Measurements from ENCODE around the gene TTLL3.
A peak's percentile ranks its signal among the peaks of the same experiment; 100 is the strongest.

Gene TTLL3

DNA sequence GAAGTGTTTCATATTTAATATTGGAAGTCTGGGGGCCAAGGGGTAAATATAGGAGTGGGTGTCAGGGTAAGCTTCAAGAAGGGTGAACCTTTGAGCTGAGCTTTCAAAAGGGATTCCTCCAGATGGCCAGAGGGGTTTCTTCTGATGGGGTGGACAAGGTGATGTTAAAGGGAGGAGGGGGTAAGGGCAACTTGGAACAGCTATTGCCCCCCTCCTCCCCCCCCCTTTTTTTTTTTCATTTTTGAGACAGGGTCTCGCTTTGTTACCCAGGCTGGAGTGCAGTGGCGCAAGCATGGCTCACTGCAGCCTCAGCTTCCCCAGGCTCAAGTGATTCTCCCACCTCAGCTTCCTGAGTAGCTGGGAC, 2.1 kb upstream of the TTLL3 start:
- no peak for DNase-seq

DNA sequence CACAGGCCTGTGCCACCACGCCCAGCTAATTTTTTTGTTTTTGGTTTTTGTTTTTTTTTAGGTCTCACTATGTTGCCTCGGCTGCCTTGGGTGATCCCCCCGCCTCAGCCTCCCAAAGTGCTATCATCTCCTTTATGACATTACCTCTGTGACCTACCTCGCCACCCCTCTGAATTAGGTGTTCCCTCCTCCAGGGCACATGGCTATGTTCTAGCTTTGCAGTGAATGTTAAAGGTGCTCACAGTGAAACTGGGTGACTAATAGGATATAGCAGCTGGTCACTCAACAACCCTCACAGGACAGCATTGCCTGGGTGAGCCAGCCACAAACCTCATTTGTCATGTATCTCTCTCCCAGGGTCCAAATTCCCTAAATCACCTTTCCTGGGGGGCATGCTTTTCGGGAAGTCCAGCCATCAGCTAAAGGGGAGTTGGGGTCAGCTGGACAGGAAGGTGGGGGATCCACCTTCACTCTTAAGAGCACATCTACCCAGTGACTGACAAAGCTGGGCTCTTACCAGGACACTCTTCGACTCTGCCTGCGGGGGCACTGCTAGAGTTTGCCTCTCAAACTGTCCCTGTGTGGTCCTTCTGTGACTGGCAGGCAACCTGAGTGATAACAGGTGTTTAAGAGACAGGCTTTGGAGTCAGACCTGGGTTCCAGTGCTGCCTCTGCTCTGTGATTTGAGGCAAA, 1.6 kb upstream of the TTLL3 start:
- DNase-seq: peak; percentile 69

DNA sequence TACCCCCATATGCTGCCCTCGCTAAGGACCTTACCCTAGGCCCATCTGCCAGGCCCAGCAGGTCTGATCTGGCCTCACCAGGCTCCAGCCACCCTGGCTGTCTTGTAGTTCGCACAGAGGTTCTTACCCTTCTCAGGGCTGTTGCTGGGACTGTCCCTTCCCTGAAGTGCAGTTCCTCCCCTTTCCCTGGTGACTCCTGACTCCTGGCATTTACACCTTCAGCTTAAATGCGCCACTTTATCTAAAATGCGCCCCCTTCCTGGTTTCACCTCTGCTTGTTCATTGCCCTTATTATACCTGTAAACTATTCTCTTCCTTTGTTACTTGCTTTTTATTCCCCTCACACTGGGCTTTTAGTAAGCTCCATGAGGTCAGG, 835 bp upstream of the TTLL3 start:
- DNase-seq: no peak

DNA sequence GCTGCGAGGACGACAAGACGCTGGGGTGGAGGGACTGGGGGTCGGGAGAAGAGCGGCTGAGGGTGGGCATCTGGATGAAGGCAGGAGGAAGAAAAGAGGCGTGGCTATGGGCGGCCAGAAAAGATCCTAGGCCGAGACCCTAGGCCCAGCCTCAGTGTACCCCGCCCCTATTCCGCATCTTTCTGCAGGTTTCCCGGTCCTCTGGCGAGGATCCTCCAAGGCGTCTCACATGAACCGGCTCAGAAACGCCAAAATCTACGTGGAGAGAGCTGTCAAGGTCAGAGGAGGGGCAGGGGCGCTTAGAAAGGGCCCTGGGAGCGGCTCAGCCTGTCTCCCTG, 340 bp downstream of the TTLL3 start:
- DNase-seq: no peak

DNA sequence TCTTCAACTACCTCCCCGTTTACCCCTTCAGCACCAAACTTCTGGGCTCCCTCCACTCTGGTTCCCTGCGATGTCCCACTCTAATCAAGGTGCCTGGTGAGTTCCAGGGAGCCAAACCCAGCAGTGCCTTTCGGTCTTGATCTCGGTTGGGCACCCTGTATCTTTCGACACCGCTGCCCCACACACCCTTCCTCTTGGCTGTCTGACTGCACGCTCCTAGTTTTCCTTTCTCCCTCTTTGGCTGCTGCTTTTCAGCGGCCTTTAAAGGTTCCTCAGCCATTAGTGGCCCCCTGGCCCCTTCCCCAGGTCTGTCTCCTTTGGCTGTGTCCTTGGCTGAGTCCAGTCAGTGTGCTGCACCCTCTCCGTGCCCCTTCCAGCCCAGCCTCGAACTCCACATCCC, 784 bp downstream of the TTLL3 start:
- no peak for DNase-seq

DNA sequence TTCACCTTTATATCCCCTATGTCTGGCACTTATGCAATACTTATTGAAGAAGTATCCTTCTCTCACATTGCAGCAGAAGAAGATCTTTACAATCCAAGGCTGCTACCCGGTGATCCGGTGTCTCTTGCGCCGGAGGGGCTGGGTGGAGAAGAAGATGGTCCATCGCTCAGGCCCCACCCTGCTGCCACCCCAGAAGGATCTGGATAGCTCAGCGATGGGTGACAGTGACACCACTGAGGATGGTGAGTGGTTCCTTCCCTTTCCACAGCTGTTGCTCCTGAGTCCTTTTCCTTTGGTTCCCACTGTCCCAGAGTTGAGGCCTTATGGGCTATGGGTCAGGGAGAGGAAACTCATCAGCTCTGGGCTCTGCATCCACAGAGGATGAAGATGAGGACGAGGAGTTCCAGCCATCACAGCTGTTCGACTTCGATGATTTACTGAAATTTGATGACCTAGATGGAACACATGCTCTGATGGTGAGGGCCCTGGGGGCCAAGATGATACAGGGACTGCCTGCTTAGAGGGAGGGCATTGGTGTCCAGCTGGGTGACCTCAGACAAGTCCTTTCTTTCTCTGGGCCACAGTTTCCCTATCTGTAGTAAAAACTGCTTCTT, 2.9 kb downstream of the TTLL3 start:
- DNase-seq: no peak

DNA sequence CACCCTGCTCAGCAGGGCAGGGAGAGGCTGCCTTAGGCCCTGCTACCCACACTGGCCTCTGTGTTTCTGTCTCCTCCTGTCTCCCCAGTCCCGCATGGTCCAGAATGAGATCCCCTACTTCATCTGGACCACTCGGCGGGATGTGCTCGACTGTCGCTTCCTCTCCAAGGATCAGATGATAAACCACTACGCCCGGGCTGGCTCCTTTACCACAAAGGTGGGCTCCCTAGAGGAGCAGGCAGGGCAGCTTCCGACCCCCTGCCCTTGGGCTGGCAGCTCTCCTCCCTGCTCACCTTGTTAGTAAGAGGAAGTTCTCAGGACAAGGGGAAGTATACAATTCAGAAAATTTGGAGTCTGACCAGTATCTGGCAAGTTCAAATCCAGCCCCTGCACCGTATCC, 5.9 kb downstream of the TTLL3 start:
- no peak for DNase-seq

DNA sequence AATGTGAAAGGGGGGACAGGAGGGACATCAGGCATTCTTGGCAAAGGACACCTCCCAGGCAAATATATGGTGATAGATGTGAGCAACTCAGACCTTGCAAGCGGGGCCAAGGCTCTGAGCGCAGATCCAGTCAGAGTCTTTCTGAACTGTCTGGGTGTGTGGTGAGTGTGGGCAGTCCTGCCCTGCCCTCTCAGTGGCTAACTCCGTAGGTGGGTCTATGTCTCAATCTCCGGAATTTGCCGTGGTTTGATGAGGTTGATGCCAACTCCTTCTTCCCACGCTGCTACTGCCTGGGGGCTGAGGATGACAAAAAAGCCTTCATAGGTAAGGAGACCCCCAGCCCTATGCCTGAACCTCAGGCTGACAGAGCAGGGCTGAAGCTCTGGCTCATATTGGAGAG, 7.4 kb downstream of the TTLL3 start:
- DNase-seq: no peak

DNA sequence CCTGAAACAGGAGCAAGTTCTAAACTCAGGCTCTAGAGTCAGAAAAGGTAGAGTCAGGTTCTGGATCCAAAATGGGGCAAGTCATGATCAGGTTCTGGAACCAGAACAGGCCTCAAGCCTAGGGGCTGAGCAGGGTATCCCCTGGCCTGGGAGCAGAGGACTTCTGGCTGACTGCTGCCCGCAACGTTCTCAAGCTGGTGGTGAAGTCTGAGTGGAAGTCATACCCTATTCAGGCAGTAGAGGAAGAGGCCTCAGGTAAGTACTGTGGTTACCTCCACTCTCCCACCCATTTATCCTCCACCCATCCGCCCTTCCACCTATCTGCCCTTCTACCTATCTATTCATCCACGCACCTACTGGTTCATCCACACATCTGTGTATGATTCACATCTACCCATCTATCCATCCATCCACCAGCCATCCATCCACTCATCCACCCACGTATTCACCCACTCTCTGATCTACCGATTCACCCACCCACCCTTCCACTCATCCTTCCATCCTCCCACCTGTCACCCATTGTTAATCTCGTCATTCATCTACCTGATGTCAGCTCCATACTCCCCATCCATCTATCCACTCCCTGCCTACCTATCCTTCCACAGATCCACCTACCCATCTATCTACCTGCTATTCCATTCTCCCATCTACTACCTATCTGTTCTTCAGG, 8.7 kb downstream of the TTLL3 start:
- DNase-seq: no peak

DNA sequence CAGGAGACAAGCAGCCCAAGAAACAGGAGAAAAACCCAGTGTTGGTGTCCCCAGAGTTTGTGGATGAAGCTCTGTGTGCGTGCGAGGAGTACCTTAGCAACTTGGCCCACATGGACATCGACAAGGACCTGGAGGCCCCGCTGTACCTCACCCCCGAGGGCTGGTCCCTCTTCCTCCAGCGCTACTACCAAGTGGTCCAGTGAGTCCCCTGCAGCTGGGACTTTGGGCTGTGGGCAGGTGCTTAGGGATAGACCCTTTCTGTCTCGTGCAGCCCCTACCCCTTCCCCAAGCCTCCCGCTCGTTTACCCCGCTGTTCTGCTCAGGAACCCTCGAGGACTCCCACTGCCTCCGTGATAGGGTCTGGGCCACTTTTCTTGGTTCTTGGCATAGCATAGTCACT, 10.5 kb downstream of the TTLL3 start:
- no peak for DNase-seq

DNA sequence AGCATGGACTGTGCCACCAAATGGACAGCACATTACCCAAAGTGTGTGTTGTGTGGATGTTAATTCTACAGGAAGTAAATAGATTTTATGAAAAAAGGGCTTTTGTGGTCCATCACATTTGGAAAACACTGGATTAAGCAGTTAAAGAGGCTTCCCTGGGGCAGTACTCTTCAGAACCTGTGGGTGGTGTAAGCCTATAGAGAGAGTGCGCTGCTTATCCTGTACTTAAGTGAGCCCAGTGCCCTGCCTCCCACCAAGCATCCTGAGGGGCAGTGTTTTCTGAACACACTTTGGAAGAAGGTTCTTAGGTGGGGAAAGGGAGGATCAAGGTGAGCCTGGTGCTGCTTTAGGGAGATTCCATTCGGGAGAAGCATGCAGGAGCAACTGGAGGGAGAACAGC, 10.9 kb downstream of the TTLL3 start:
- DNase-seq: no peak

DNA sequence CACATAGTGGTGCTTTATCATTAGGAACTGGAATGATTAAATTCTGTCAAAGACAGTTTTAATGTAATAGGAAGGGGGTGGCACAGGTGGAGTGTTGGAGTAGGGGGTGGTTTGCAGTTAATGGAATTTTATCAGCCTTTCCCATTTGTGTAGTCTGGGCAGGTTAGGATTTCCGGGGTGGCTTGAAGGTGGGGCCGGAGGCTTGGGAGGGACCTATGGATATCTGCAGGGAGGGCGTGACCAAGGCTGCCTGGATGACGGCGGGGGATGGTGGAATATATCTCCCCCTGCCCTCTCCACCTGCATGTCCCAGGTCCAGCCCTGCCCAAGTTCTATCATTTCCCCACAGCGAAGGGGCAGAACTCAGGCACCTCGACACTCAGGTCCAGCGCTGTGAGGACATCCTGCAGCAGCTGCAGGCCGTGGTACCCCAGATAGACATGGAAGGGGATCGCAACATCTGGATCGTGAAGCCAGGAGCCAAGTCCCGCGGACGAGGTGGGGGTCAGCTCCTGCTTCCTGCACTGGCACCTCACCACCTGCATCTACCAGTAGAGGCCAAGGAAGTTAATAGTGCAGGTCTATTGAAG, 15.5 kb downstream of the TTLL3 start:
- no peak for DNase-seq

DNA sequence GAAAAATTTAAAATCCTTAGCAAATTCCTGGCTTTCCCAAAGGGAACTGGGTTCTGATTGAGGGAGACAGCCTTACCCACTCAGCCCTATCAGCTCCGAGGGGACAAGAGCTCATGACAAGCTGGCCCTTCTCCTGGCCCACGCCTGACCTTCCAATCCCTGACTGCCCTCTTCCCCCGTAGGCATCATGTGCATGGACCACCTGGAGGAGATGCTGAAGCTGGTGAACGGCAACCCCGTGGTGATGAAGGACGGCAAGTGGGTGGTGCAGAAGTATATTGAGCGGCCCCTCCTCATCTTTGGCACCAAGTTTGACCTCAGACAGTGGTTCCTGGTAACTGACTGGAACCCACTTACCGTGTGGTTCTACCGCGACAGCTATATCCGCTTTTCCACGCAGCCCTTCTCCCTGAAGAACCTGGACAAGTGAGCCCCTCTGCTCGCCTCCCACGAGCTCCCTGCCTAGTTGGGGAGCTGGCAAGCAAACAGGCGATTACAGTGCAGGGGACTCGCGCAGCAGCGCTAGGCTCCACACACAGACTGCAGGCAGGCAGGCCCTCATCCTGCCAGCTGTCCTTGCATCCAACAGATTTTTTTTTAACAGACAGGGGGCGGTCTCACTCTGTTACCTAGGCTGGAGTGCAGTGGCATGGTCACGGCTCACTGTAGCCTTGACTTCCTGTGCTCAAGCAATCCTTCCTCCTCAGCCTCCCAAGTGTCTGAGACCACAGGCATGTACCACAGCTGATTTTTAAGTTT, 16.9 kb downstream of the TTLL3 start:
- peak; percentile 48 for DNase-seq

DNA sequence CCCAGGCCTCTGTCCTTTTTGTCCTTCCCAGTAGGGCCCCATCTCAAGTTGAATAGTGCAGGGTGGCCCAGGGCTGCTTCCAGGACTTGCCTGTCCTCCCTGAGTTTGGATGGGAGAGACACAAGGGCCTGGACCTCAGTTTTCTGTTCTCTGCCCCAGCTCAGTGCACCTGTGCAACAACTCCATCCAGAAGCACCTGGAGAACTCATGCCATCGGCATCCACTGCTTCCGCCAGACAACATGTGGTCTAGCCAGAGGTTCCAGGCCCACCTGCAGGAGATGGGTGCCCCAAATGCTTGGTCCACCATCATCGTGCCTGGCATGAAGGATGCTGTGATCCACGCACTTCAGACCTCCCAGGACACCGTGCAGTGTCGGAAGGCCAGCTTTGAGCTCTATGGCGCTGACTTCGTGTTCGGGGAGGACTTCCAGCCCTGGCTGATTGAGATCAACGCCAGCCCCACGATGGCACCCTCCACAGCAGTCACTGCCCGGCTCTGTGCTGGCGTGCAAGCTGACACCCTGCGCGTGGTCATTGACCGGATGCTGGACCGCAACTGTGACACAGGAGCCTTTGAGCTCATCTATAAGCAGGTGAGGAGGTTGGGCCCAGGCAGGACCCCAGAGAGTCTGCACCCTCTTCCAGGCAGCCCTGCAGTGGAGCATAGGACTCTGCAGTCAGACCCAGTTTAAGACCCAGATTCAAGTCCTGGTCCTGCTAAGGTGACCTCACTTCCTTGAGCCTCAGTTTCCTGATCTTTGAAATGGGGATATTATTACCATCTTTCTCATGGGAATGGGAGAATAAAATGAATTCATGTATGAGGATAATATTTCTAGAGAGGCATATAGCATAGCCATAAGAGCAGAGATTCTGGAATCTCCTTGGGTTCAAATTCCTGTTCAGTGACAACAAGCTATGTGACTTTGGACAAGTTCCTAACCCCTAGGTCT, 19.0 kb downstream of the TTLL3 start:
- no peak for DNase-seq

DNA sequence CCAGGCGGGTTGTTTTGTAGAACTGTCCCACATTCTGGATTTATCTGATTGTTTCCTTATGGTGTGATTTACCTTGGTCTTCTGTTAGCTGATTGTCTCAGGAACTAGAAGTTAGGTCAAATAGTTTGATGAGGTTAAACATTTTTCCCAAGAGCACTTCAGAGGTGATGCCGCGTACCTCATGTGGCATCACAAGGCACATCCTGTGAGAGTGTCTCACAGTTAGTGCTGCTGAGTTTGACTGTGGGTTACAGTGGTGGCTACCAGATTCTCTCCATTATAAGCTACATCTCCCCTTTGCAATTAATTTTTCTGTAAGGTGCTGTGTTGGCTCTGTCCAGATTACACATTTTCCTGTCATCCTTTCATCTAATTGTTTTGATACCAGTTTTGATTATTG, 21.2 kb downstream of the TTLL3 start:
- no peak for DNase-seq

DNA sequence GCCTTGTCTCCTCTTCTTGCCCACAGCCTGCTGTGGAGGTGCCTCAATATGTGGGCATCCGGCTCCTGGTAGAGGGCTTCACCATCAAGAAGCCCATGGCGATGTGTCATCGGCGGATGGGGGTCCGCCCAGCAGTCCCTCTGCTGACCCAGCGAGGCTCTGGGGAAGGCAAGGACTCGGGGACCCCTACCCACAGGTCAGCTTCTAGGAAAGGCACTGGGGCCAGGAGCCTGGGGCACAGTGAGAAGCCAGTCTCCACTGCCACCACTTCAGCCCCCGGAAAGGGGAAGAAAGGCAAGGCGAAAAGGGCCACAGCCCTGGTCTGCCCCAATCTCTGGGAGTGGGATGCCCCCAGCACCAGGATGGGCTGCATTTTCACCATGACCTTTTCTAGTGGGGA, 23.0 kb downstream of the TTLL3 start:
- no peak for DNase-seq

DNA sequence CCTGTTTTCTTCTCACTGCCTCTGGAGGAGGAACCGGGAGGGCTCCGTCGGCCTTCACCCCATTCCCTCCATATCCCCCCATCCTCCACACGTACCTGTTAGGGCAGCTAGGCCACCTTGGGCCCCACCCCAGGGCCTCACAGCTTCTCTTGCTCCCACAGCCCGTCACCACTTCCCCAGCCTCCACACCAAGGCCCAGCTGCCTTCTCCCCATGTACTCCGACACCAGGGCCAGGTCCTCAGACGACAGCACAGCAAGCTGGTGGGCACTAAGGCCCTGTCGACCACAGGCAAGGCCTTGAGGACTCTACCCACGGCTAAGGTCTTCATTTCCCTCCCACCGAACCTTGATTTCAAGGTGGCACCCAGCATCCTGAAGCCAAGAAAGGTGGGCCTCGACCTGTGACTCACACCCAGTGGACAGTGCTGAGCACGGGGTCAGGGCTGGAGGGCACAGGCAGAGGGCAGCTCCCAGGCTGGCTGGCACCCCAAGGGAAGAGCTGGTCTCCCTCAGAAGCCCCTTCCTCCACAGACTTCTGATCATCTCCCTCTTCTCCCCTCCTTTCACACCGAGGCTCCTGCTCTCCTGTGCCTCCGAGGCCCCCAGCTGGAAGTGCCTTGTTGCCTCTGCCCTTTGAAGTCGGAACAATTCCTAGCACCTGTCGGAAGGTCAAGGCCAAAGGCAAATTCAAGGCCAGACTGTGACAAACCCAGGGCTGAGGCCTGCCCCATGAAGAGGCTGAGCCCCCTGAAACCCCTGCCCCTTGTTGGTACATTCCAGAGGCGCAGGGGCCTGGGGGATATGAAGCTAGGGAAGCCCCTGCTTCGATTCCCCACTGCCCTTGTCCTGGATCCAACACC, 24.7 kb downstream of the TTLL3 start:
- DNase-seq: no peak

DNA sequence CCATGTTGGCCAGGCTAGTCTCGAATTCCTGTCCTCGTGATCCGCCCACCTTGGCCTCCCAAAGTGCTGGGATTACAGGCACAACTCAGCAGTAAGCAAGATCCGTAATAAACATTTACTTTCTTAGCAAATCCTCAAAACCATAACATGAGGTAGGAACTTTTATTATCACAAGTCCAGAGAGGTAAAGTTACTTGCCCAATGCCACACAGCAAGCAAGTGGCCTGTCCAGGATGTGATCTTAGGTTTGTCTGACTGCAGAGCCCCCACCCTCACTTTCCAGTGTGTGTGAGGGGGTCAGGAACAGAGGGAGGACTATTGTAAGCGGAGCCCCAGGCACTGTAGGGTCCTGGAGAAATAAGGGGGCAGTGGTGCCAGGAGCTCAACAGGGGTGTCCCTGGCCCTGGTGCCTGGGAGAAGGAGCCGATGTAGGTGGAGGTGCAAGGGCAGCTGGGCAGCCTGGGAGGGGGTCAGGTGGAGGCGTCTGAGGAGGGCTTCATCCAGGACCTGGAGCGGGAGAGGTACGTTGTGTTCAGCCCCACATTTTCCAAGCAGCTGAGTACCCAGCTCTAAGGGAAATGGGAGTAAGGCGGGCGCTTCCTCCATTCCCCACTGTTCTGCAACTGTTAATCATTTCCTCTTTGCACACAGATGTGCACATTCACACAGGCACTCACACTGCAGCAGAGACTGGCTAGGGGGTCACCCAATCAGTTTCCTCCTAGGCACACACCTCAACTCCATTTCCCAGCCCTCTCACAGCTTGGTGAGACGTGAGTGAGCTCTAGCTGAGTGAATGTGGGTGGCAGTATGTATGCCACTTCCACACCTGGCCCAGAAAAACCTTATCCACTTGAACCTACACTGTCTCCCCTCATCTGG, 27.9 kb downstream of the TTLL3 start:
- DNase-seq: no peak

DNA sequence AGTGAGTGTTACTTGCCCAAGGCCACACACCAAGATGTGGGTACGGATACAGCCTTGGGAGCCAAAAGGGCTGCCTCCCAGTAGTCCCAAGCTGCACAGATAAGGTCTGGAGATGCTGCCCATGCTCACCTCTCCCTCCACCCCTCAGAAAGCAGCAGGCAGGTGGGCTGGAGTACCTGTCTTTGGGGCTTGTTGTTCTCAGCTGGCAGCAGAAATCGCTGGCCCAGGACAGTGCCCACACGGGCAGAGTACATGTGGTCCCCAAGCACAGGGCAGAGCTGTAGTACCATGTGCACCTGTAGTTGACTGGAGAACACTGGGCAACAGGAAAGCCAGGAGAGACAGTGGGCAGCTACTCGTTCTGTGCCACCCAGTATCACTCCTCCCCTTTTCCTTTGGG, 28.8 kb downstream of the TTLL3 start:
- no peak for DNase-seq

DNA sequence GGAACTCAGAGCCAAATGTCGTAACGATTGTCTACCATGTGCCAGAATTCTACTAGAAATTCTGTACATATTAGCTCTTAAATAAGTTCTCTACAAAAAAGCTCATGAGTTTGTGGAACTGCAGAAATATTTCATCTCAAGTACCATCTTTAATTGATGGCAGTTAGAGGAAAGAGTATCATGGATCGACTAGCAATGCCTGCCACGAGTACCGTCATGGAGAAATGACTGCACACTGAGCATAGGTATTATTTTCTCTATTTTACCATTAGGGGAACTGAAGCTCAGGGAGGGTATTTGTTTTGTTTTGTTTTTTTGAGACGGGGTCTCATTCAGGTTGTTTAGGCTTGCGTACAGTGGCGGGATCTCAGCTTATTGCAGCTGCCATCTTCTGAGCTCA, 31.0 kb downstream of the TTLL3 start:
- DNase-seq: no peak

Data from activated CD4-positive, alpha-beta T cell treated with anti-CD3 and anti-CD28 coated beads, Interleukin-10, Interleukin-2, amounts not matched to agents 100 ng/mL and 50 ng/mL, durations not matched to agents 16 hours and 8 hours (primary cell).